Medulla oblongata (tissue), 1 donor: Measurements from ENCODE around the gene APBB2.
"Not testable (repeated sequence)": the region's sequence is repeated elsewhere in the genome, so short reads cannot be mapped to it uniquely, and the experiment has no call there.

Experiments used
- DNase-seq: peaks from one replicate; pipeline ENCODE4 v3.0.0-alpha.2; 2015; ENCODE audit errors: extremely low spot score

Gene APBB2

GRCh38 chr4:40827758-40828157 is 386.6 kb downstream of the APBB2 start:
- DNase-seq: no peak

GRCh38 chr4:40826821-40827220 is 387.5 kb downstream of the APBB2 start:
- DNase-seq: no peak

- no peak for DNase-seq
Observed at GRCh38 chr4:40825014-40825838, 389.1 kb downstream of the APBB2 start.

- DNase-seq: no peak
Observed at GRCh38 chr4:40822420-40823166, 391.7 kb downstream of the APBB2 start.

GRCh38 chr4:40820101-40820500 is 394.2 kb downstream of the APBB2 start:
- DNase-seq: no peak

- DNase-seq: not testable (repeated sequence)
Observed at GRCh38 chr4:40817157-40817556, 397.2 kb downstream of the APBB2 start.

GRCh38 chr4:40812856-40813255 is 401.5 kb downstream of the APBB2 start:
- DNase-seq: no peak

- no peak for DNase-seq
Observed at GRCh38 chr4:40812386-40812785, 402.0 kb downstream of the APBB2 start.

- no peak for DNase-seq
Observed at GRCh38 chr4:40811956-40812355, 402.4 kb downstream of the APBB2 start.

GRCh38 chr4:40808926-40809457 is 405.4 kb downstream of the APBB2 start:
- DNase-seq: no peak

GRCh38 chr4:40804598-40804997 is 409.7 kb downstream of the APBB2 start:
- no peak for DNase-seq

- no peak for DNase-seq
Observed at GRCh38 chr4:40800064-40800463, 414.3 kb downstream of the APBB2 start.

- DNase-seq: no peak
Observed at GRCh38 chr4:40789771-40790170, 424.6 kb downstream of the APBB2 start.

GRCh38 chr4:40789031-40789430 is 425.3 kb downstream of the APBB2 start:
- DNase-seq: no peak

- DNase-seq: peak; percentile 29
Observed at GRCh38 chr4:40788331-40788730, 426.0 kb downstream of the APBB2 start.

GRCh38 chr4:40785727-40786126 is 428.6 kb downstream of the APBB2 start:
- no peak for DNase-seq

GRCh38 chr4:40782876-40783275 is 431.5 kb downstream of the APBB2 start:
- DNase-seq: no peak

GRCh38 chr4:40778090-40778489 is 436.3 kb downstream of the APBB2 start:
- DNase-seq: no peak

- DNase-seq: no peak
Observed at GRCh38 chr4:40769266-40769665, 445.1 kb downstream of the APBB2 start.

- no peak for DNase-seq
Observed at GRCh38 chr4:40763228-40763716, 451.1 kb downstream of the APBB2 start.
